Measurements from ENCODE around the gene EIPR1. TPM values are rescaled to one million over a fixed set of nuclear protein-coding genes. Genes with fewer than 3 reads are reported as not detected.

EIPR1 gene
- total RNA-seq, 1 experiment from 2014 or later, result 22.8 TPM

- H3K27me3 Mint-ChIP-seq (ENCODE audit: low read depth), result no peaks in the 10 kb centered on the region
- peaks cover 6% of the 10 kb centered on the region for H3K36me3 Mint-ChIP-seq
- TF ChIP-seq ATF2 (CRISPR knock-in tag; IDR thresholded peaks at IDR 0.05; ENCODE audit: borderline replicate concordance, low read depth) (no peak), ZNF317 (CRISPR knock-in tag; IDR thresholded peaks at IDR 0.05; ENCODE audit: borderline replicate concordance, low read depth) (peak; percentile 84)
- no peak overlapping the region for H3K27ac Mint-ChIP-seq
- no peak overlapping the region for H3K4me3 Mint-ChIP-seq
- CTCF ChIA-PET, result no interaction called here
- peaks cover 11% of the 10 kb centered on the region for H3K4me1 Mint-ChIP-seq
- ATAC-seq (no peak), DNase-seq (ENCODE audit: low spot score) (no peak)
- peaks cover 5% of the 10 kb centered on the region; the same call in 1 of the 2 replicates for H3K9me3 Mint-ChIP-seq
- POLR2A ChIA-PET, result no interaction called here
Measured at GRCh38 chr2:3205845-3206244, 171.8 kb downstream of the EIPR1 start.

GRCh38 chr2:3204031-3204821 is 173.4 kb downstream of the EIPR1 start:
- POLR2A ChIA-PET, result no interaction called here
- DNase-seq (ENCODE audit: low spot score), result no peak
- TF ChIP-seq TP53 (CRISPR knock-in tag; IDR thresholded peaks at IDR 0.05) (no peak), NFE2L1 (CRISPR knock-in tag; IDR thresholded peaks at IDR 0.05) (no peak), ZNF425 (CRISPR knock-in tag; conservative IDR thresholded peaks at IDR 0.05) (no peak), ATF2 (CRISPR knock-in tag; IDR thresholded peaks at IDR 0.05; ENCODE audit: borderline replicate concordance, low read depth) (no peak), EMX1 (CRISPR knock-in tag; IDR thresholded peaks at IDR 0.05) (no peak), ARID4B (CRISPR knock-in tag; IDR thresholded peaks at IDR 0.05; ENCODE audit: borderline replicate concordance) (no peak), NR3C1 (CRISPR knock-in tag; conservative IDR thresholded peaks at IDR 0.05; ENCODE audit: low read depth) (no peak), CTCF (IDR thresholded peaks at IDR 0.05) (no peak), KAT7 (CRISPR knock-in tag; IDR thresholded peaks at IDR 0.05; ENCODE audit: borderline replicate concordance) (no peak), E2F5 (CRISPR knock-in tag; IDR thresholded peaks at IDR 0.05) (no peak), HMGXB4 (CRISPR knock-in tag; IDR thresholded peaks at IDR 0.05) (no peak), FOXP4 (CRISPR knock-in tag; IDR thresholded peaks at IDR 0.05) (no peak), ZNF396 (CRISPR knock-in tag; IDR thresholded peaks at IDR 0.05; ENCODE audit: borderline replicate concordance) (no peak), TEAD1 (CRISPR knock-in tag; IDR thresholded peaks at IDR 0.05) (no peak)

More at GRCh38 chr2:3204031-3204821, 173.4 kb downstream of the EIPR1 start:
- Mint-ChIP-seq H3K4me3 (no peak overlapping the region), H3K9me3 (peaks cover 10% of the 10 kb centered on the region), H3K36me3 (peaks cover 14% of the 10 kb centered on the region), H3K4me1 (peaks cover 17% of the 10 kb centered on the region), H3K27me3 (ENCODE audit: low read depth) (no peaks in the 10 kb centered on the region), H3K27ac (peak overlapping the region; percentile 20; the same call in 1 of the 2 replicates)
- no peak for ATAC-seq
- CTCF ChIA-PET, result interaction anchor here (0.6 to 0.8 kb wide), 2 partner anchors 59 to 220 kb away, joined by 3 read pairs; no protein-coding TSS in a partner anchor
